Measurements from ENCODE around the gene GALNT2.

DNA sequence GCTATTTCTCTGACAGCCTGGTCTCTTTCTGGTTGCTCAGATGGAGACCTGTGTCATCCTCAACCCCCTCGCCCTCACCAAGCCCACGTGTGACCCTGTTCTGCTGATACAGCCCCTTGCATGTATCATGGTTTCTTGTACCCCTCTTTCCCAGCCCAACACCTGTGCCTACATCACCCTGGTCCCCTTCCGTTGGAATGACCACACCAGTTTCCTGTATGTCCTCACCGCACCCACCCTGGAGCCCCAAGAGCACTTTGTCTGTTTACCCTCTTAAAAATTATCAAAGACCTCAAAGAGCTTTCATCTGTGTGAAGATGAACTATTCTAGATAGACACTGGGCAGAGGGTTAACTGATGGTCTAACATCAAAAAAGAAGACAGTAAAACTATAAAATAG lies 179.5 kb downstream of the GALNT2 start:
- TF ChIP-seq CTCF (IDR thresholded peaks at IDR 0.05; ENCODE audit: poor library complexity) = no peak
- no peak for TF ChIP-seq EZH2 (IDR thresholded peaks at IDR 0.05; ENCODE audit: borderline replicate concordance)
